Umbilical cord (tissue), 2 donors: ENCODE measurements around the gene JAK1. TPM values are rescaled to one million over a fixed set of nuclear protein-coding genes. Genes with fewer than 3 reads are reported as not detected.
A peak's percentile ranks its signal among the peaks of the same experiment; 100 is the strongest.
"Not testable (repeated sequence)": the region's sequence is repeated elsewhere in the genome, so short reads cannot be mapped to it uniquely, and the experiment has no call there.

Source experiments
- DNase-seq: peaks from one replicate; pipeline ENCODE4 v3.0.0-alpha.2; 2015; ENCODE audit warnings: low spot score
- total RNA-seq: library from RNA; depleted of rRNA; stranded (reverse); fragments of >200 nt; gene quantifications from one replicate; pipeline ENCODE4 v1.2.3, GENCODE V29; 2014; ENCODE audit warnings: low replicate concordance; ENCODE audit not compliant: insufficient read depth

Gene JAK1
- total RNA-seq, 1 donor from 2014 or later: 81.1 TPM

DNA sequence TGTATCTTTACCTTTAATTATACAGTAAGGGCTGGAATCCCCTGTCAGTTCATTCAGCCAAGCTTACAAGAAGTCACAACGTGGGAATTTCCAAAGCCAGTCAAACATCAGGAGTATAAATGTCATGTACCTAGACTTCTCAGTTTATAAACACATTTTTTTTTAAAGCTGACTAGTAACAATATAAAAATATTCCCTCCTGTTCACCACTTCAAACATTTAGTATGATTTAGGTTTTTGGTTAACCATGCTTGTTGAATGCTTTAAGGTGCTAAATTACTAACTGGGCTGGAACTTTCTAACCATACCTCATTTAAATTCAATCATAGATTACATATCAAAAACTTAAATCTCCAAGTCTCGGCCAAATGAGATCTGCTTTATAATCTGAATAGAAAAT is 44.0 kb downstream of the JAK1 start:
- DNase-seq: no peak

DNA sequence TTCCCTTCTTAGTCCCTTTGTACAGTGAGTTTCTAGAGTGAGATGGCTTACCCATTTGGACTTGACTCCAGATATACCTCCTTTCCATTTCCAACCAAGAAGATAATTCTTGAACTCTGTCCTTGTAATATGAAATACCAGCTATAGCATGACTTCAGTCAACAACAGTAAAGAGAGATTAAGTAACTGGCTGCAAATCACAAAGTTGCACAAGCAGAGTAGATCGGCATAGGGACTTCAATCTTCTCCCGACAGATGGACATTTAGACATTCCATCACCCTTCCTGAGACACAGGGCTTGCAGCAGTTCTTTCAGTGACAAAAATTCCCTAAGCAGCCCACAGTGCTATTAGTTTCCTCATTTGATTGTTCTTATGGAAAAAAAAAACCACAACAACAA is 44.6 kb downstream of the JAK1 start:
- DNase-seq: no peak

DNA sequence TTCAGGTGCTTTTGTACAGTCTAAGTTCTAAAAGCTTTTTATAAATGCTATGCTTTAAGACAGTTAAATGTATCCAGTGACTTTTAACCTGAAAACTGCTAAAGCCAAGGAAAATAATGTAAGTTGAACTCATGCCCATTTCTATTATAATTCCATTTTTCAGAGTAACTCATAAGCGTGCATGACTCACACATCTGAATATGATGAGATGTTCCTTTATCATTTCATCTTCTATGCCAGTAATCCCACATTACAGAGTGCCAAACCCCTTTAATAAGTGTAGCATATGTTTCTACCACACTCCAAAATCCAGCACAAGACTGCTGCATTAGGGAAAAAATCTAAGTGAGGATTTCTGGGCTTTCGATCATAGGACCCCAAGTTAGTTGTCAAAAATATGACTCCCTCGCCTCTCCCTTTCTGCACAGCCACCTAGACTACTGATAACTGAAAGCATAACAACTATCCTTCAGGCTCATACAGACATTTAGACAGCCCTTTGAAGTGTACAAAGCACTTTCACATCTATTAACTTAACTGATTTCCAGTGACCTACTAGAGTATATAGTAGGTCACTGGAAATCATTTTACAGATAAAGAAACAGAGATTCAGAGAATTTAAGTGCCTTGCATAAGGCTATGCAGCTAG is 45.3 kb downstream of the JAK1 start:
- peak; percentile 86 for DNase-seq

- not testable (repeated sequence) for DNase-seq
Measured at GRCh38 chr1:64919120-64919519, 47.2 kb downstream of the JAK1 start.

- no peak for DNase-seq
Measured at GRCh38 chr1:64917907-64918306, 48.4 kb downstream of the JAK1 start.

DNA sequence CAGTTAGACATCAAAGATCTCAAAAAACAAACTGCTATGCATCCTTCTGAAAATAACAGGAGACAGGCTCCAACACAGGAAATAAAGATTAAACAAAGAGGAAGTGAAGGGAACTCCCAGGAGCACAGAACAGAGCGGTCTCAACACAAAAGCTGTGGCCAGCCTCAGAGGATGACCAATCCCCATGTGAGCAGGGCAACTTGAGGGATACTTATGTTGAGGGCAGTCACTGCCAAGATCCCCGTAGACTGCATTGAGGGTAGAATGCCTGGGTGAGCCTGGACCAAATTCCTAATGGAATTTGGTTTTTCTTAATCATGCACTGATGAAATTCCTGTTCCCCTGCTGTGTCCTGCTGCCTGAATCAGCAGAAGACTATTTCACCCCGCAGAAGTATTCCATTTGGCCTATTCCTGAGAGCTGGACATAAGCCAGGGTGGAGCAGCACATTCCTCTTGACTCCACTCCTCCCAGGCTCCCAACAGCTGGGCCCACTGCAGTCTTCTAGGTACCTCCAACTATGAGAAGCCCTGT is 49.0 kb downstream of the JAK1 start:
- DNase-seq: peak; percentile 40

GRCh38 chr1:64915381-64916274 is 50.7 kb downstream of the JAK1 start:
- no peak for DNase-seq

DNA sequence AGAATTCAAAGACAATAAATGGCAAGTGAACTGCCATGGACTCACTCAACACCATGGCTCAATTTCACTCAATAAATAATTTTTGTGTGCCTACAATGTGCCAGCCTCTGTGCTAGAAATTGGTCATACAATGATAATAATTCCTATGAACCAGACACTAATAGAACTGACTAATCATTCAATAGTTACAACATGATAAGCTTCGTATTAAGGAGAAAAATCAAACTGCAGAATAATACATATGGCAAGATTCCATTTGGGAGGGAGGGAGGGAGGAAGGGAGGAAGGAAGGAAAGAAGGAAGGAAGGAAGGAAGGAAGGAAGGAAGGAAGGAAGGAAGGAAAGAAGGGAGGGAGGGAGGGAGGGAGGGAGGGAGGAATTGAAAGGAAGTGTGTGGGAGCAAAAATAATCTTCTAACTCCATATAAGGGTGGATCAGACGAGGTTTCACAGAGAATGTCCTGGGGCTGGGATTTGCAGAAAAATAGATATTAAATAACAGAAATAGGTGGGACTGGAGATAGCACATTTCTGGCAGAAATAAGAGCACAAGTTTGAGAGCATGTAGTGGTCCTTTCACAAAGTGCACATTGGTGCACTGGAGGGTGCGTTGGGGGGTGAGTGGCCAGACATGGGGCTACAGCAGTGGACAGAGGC is 52.9 kb downstream of the JAK1 start:
- DNase-seq: no peak

DNA sequence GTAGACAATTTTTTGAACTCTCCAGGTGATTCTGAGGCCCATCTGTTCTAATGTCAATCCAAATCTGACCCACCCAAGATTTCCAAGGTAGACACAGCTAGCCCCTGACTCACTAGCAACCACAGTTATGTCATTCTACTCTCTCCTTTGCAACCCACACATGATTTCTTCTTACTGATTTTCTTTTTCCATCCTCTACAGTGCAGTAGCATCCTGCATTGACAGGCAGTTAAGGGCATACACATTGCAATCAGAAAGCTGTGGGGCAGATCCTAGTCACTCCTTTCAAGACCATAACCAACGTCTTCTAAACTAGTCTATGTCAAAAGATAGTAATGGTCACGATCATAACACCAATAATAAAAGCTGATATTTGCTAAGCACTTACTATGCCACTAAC is 54.2 kb downstream of the JAK1 start:
- DNase-seq: no peak

DNA sequence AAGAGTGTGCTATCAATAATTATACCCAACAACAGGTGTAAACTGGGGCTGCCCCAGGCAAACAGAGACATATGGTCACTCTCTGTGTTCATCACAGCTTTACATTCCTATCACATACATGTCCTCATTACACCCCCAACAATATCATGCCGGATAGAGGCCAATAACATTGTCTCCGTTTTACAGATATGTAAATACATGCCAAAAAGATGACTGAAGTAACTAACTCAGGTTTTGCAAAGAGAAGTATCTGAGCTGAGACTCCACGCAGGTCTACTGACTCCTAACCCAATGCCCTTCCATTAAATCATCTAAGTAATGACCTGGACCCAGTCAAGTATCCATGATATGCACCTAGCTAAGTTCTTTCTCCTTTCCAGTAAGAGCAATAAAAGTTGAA is 55.0 kb downstream of the JAK1 start:
- DNase-seq: no peak

GRCh38 chr1:64909031-64909430 is 57.3 kb downstream of the JAK1 start:
- no peak for DNase-seq

GRCh38 chr1:64908575-64908974 is 57.8 kb downstream of the JAK1 start:
- DNase-seq: no peak

GRCh38 chr1:64906447-64906846 is 59.9 kb downstream of the JAK1 start:
- no peak for DNase-seq

DNA sequence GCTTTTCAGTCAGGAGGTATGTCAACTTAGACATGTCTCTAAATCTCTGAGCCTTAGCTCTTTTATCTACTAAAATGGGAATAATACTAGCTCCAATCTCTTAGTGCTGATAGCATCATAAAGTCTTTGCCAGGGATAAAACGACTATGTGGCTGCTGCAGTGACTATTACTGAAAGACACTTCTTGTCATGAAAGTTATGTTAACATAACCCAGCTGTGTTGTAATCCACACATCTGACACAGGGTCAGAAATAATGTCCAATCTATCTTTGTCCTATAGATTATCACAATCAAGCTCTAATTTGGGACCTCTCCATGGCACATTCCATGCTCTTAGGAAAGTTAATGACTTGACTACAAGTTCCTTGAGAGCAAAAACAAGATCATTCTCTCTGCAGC is 62.8 kb downstream of the JAK1 start:
- DNase-seq: no peak

DNA sequence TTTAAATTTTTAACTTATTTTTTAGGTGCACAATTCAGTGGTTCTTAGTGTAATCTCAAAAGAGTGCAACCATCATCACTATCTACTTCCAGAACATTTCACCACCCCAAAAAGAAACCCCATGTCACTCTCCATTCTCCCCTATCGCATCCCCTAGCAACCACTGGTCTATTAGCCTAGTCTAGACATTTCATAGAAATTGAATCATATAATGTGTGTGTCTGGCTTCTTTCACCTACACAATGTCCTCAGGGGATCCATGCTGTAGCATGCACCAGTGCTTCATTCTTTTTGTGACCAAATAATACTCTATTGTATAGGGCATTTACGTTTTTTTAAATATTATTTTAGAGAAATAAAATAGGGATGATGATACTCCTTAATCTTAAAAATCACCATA is 64.7 kb downstream of the JAK1 start:
- DNase-seq: peak; percentile 40

- DNase-seq: no peak
Measured at GRCh38 chr1:64900916-64901315, 65.4 kb downstream of the JAK1 start.

DNA sequence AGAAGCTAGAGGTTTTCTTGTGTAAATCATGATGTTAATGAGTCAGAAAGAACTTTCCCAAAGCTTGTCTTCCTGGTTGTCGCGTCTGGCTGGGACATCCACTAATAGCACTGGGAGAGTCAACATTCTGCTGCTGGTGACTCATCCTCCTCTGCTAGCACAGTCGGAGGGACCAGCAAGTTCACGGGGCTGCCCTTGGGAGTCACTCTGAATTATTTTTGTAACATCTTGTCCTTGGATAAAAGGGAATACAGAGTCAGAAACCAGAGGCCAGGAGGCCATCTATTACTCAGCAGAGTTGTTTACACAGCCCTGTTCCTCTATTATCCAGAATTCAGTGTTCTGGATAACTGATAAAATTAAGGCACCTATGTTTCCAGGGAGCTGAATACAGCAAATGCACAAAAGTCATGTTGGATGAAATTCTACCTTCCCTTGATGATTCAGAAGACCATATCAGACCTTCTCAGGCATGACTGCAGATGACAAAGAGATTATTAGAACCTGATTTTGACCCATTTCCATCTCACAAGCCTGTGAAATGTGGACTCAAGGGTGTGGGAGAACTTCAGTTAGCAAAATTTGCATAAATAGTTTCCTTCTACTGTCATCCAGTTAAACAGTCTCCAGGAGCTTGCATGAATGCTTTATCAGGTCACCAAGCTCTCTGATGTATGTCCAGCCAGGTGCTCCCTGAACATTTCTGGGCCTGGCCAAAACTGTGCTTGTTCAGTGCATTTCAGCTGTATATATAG is 68.1 kb downstream of the JAK1 start:
- DNase-seq: peak; percentile 75

DNA sequence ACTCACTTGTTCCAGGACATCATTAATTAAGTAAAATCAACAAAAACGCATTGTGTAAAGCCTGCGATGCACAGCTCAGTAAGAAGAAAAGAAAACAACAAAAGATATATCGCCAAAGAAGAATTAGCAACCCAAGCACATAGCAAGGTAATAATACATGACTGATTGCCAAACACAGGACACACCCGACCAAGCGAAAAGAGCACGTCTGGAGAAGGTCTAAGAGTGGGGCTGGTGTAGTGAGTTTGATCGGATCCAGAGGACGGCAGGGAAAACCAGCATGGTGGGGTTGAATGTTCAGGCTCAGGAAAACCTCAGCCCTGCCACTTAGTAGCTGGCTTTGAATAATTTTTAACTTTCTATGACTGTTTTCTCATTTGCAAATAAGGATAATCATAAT is 69.8 kb downstream of the JAK1 start:
- no peak for DNase-seq

DNA sequence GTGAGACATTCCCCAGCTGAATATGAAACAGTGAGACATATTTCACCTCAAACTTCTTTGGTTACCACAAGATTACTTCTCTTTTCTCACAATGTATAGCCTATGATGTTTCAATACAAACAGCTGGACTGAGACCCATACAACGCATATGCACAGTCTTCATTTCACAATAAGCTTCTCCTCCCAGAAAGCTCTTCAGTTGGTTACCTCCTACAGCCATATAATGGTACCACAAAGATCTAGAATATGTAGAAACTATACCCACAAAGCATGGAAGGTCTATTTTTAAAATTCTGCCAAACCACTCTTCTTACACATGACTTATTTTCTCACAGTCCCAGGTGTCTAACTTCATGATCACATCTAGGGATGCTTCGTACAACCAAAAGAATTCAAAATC is 70.8 kb downstream of the JAK1 start:
- DNase-seq: no peak

DNA sequence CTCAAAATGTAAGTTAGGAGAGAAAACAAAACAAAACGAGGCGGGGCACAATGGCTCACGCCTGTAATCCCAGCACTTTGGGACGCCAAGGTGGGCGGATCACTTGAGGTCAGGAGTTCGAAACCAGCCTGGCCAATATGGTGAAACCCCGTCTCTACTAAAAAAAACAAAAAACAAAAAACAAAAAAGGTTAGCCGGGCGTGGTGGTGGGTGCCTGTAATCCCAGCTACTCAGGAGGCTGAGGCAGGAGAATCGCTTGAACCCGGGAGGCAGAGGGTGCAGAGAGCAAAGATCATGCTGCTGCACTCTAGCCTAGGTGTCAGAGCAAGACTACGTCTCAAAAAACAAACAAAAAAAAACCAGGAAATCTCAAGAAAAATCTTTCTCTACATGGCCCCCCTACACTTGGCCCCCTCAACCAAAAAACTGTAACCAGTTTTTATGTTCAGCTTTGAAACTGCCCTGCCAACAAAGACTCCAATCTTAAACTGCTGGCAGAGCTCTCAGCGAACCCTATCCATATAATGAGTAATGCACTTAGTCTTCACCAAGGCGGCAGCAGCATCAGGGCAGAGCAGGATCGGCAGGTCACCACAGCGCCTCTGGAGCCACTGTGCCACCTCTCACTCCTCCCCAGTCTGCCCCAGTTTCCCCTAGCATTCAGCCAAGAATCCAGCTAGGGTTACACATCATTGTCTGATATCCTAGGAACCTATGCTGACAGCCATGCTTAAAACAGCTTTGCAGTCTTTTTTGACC is 71.7 kb downstream of the JAK1 start:
- DNase-seq: no peak

- DNase-seq: no peak
Measured at GRCh38 chr1:64893921-64894320, 72.4 kb downstream of the JAK1 start.
